Raji (cell line): ENCODE results near the gene AJAP1.

Experiments used
- POLR2A ChIP-seq: IDR thresholded peaks from 2 replicates; pipeline ENCODE4 v1.6.1; 2011; ENCODE audit warnings: low read depth, low read length, control low read depth; ENCODE audit not compliant: insufficient read depth

Gene AJAP1

DNA sequence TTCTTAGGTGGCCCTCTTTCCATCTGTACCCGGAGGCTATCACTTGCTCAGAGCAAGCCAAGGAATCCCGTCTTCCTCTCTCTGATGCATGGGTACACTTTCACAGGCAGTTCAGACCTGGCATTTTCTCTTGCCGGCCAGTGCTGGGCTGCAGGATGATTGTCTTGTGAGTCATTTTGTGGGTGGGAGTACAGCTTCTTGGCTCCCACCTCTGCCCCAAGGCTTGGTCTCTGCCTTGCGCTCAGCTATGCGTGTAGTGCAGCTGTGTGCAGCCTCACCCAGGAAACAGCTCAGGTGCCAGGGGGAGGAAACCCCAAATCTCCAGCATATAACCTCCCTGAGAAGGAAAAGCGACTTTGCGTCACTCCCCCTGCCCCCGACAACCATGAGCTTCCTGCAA, 3.9 kb upstream of the AJAP1 start:
- TF ChIP-seq POLR2A, result no peak

DNA sequence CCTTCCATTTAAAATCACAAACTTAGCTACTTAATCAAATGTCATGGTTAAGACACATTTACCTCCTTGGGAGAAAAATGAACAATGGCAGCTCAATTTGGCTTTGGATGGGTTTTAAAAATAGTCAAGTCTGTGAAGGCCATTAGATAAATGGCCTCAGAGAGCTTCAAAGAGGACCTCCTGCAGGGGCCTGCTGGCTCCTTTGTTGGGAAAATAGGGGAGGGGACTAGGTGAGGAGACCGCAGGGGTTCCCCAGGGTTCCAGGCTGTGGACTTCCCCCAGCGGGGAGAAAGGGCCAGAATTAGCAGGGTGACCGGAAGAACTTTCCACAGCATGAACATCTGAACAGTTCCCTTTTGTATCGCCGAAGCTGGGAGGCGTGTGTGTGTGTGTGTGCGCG, 3.4 kb upstream of the AJAP1 start:
- no peak for TF ChIP-seq POLR2A

DNA sequence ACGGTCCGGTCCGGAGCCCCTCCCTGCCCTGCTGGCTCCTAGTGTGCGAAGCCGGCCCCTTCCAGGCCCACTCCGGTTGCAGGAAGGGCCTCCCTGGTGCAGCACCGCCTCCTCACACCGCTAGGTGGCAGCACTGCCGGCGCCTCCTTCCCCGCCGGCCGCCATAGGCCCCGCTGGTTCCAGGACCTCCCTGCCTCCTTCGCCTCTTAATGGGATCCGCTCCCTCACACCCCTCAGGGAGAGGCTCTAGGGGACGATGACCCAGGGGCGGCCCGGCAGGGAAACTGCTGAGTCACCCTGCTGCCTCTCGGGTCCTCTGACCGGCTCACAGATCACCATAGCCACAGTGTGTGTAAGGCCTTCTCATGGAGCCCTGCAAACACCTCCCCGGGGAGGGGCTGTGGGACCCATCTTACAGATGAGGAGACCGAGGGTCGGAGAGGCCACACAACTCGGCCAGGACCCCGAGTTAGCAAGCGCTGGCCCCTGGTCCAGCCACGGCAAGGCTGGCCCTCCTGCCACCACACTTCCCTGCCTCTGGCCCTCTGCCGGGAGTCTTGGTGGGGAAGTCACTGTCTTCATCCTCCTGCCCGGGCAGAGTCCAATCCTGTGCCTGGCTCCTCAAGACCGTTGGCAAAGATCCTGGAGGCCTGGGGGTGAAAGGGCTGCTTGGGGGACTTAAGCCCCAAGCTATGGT, 1.6 kb upstream of the AJAP1 start:
- no peak for TF ChIP-seq POLR2A

DNA sequence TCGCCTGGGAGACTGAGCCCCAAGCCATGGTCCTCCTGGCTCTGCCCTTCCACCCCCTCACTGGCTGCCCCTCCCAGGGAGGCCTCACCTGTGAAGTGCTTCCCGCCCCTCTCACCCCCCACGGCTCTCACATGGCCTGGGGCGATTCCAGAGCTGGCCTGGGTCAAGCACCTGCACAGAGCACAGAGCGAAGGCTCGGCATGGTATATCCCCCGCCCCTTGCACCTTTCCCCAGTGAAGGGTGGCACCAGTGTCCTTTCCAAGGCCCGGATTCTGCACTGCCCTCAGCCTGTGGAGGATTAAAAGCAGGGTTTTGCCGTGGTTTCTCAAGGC, 1.1 kb upstream of the AJAP1 start:
- no peak for TF ChIP-seq POLR2A

DNA sequence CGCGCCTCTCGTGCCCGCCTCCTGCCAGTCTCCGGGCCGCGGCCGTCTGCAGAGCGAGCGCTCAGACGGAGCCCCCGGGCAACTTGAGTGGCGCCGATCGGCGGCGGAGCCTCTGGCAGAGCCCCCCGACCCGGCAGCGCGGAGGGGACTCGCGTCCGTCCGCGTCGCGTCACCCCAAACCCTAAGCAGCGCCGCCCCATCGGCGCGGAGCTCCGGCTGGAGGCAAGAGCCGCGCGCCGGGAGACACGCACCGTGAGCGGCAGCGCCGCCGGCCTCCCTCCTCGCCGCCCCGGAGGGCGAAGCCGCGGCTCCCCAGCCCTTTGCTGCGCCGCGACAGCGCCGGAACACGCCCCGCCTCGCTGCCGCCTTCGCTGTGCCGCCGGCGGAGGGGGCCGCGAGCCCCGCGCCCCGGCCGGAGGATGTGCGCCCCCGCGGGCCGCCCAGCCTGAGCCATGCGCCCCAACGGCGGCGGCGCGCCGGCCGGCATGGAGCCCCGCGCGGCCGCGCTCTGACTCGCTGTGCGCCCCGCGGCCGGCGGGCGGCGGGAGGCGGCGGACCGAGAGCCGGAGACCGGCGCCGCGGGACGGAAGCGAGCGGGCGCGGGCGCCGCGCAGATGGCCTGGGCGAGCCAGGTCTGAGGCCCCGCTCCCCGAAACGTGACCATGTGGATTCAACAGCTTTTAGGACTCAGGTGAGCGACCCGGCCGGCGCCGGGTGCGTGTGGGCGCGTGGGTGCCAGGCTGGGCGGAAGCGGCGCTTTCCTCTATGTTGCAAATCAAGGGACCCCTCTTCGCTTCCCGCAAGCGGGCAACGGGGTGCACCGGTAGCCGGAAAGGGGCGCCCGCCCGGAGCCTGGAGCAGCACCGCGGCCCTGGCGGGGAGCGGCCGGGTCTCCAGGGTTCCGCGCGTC, 610 bp downstream of the AJAP1 start:
- no peak for TF ChIP-seq POLR2A

DNA sequence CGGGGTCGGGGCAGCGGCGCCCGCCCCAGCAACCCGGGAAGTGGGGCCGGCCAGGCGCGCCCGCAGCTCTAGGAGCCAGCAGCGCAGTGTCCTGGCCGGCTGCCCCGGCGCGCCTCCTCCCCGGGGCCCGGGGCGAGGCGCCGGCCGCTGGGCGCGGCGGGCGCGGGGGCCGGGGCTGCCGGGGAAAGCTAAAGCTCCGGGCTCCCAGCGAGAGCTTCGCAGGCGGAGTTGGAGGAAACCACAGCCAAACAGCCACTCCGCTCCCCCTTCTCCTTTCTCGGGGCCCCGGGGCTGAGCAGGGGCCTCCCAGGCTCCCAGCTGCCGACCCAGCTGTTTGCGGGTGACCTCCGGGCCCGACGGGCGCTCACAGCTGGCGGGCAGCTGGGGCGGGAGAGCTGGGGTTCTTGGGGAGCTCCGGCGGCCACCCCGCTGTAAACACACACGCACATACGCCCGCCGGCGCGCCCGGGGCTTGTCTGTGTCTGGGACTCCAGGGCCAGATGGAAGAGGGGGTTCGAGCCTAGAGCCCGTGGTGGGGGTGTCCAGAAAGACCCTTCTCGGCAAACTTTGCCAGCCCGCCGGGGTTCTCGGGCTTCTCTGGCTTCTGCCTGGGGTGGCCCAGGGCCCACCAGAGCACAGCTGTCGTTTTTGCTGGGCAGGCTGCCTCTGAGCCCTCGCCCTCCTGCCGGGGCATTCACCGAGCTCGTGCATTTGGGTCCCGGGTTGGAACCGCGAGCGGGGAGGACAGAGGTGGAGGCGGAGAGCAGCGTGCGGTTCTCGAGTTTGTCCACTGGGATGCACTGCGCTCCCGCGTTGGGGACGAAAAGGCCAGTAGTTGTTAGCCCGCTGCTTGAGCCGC, 1.5 kb downstream of the AJAP1 start:
- TF ChIP-seq POLR2A, result no peak

DNA sequence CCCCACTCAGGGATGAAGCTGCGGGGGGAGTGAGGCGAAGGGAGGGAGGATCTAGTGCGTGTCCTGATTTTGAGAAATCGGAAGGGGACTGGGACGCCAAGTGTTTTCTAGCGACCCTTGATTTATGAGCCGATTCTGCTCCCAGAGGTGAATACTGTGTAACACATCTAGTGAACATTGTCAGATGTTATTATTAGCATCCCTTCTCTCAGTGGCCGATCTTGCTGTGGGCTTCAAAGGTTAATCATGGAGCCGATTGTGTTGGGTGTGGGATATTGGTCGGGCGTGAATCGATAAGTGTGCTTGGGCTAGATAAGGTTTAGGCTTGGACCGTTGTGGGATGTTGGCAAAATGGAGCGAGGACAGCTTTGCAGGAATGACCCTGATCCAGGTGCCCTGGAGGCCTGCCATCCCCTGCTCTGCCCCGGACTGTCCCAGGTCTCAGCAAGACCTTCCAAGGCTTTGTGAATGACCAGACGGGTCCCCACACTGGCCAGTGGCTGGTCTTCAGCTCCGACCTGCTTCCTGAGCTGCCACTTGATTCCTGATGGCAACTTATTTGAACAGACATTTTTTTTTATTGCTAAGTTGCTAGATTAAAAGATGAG, 2.2 kb downstream of the AJAP1 start:
- TF ChIP-seq POLR2A, result no peak

DNA sequence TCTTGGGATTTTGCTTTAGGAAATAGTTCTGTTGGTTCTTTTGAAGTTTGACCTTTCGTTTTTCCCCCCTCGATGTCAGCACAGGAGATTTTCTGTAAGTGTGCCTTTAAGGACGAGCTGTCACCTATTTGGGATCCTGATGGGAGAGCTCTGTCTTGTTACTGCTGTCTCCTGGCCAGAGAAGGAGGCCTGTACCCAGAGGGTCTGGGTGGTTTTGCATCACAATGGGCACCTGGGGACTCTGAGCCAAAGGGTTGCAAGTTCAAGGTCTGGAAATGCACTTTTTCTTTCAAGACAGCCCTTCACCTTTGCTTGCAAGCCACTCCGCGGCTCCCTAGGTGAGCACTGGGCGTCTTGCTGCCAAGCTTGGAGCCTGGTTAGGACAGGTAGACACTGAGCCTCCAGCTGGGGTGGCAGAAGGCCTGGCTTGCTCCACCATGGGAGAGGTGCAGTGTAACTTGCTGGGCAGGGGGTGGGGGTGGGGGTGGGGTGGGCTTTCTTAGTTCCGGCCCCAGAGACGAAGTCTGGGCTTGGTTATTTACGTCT, 2.9 kb downstream of the AJAP1 start:
- TF ChIP-seq POLR2A, result no peak

DNA sequence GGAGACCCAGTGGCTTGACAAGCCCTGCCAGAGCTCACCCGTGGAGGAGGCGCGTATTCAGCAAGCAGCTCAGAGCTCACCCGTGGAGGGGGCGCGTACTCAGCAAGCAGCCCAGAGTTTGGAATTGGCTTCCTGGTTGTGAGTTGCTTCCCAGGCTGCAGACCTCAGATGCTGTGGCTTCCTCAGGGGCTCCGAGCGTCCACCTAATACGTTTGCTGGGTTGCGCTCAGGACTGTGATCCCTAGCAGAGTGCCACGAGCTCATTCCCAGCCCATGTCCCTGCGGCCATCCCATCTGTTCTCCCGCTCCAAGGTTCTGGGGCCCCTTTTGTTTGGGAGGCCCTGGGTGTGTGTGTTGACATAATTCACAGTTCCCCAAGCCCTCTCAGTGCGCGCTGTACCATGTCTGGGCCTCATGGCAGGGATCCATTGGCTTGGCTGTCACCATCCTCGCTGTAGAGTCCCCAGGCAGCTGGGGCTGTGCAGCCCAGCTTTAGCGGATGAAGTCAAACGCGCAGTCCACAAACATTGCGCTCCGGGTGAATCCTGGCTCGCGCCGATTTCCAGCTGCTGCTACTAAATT, 3.6 kb downstream of the AJAP1 start:
- no peak for TF ChIP-seq POLR2A

DNA sequence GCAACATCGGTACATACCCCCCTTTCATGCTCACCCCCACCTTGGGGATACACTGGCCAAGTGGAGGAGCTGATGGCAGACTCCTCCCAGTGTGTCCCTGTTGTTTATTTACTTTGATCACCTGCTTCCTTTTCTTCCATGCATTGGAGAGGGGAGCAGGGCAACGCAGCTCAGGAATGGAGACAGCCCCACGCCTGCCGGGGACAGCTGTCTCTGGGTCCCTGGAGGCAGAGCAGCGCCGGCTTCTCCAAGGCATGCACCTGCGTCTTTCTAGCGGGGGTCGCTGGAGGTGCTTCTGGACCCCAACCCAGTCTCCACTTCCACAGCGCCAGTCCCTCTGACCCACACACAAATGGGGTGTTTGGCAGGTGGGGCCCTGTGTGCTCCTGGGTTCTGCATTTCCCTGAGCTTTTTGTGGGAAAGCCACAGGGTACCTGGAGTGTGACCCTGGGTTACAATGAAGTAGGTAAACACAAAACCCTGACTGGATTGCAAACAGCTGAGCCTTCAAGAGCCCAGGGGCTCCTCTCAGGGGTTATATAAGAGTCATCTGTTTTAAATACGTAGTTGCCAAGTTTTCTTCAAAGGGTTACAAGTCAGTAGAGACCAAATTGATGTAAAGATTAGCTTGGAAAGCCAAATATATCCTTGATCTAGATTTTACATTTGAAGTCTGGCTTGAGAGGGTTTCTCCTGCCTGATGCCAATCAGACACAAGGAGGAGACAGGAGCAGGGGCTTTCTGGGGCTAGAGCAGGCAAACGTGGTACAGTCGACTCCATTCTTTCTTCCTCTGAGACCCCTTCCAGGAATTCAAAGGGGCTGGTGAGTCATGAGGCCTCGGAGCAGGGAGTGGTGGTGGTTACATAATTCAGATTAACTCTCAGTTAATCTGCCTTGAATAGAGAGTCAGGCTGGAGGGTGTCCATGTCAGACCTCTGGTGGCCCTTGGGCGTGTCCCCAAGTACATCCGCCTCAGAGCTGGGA, 4.5 kb downstream of the AJAP1 start:
- TF ChIP-seq POLR2A, result no peak

DNA sequence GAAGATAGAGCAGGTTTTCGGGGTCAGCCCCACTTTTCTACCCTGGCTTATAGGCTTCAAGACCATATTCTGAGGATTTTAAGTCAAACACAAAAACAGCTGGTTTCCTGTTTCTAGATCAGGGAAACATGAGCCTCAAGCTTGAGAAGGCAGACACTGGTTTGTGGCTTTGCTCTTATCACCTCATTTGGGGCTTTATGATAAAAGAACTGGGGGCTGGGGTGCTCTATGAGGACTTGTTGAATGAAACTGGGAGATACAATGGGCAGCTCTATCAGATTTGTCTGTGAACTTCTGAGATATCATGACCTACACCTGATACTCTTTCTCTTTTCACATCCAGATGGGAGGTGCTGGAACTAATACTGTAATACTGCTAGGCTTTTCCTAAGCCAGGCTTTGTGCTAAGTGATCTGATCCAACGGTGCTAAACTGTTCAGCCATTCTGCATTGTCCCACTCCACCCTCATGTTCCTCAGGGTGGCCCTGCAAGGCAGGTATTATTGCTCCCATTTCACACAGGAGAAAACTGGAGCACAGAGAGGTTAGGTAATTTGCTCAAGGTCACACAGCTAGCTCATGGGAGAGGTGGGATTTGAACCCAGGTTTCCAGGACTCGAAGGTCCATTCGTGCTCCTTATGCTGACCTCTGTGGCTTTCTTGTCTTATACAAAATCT, 6.6 kb downstream of the AJAP1 start:
- TF ChIP-seq POLR2A, result no peak

DNA sequence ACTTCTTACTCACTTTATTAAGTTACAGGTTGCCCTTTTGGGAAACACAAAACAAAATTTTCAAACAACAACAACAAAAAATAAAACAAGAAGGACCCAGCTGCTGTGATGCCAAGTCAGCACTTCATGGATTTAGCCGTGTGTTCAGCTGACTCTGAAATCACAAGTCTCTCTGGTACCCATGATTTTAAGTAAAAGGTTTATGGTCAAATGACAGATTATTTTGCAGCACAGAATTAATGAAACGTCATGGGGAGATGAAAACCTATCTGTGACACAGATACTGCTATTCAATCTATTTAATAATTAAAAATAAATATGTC, 7.1 kb downstream of the AJAP1 start:
- TF ChIP-seq POLR2A, result no peak

DNA sequence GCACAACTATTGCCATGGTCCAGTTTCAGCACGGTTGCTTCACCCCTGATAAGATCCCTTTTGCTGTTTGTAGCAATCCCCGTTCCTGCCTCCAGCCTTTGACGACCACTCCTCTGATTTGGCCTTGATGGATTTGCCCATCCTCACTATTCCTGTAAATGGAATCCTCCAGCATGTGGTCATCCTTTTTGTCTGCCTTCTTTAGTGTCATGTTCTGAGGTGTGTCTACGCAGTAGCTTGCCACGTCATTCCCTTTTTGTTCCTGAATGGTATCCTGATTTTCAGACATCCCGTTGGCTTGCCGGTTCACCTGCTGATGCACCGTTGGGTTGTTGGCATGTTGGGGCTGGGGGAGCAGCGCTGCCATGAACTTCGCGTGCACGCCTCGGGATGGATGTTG, 7.8 kb downstream of the AJAP1 start:
- TF ChIP-seq POLR2A, result no peak

DNA sequence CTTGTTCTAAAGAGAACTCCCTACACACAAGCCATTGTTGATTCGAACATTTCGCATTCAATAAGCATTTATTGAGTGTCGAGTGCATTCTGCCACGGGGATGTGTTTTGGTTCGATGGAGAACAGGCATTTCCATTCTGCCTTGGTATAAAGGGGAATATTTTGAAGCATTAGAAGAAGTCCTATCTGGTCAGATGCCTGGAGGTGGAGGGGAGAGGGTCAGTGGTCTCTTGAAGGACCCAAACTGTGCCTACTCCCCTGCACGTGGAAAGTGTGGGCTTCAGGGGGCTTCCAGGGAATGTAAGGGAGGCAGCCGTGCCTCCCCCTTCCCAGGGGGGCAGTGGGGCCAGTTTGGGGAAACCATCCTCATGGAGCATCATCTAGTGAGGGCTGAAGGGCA, 8.3 kb downstream of the AJAP1 start:
- no peak for TF ChIP-seq POLR2A

DNA sequence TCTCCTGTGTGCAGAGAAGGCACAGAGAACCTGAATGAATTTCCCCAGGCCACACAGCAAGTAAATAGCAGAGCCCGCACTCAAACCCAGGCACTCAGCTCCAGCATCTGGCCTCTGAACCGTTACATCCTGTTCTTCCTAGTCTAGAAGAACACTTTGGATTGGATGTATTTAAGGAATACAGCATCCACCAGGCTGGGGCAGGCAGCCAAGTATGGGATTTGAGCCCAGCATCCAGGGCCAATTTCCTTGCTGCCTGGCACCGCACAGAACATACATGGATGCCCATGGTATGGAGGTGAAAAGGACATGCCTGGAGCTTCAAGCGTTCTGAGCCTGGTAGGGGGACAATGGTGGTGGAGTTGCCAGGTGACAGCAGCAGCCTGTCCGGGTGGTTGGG, 9.7 kb downstream of the AJAP1 start:
- no peak for TF ChIP-seq POLR2A
